ENCODE results near the gene TMPRSS9. TPM values are rescaled to one million over a fixed set of nuclear protein-coding genes. Genes with fewer than 3 reads are reported as not detected.
"Not testable (repeated sequence)": the region's sequence is repeated elsewhere in the genome, so short reads cannot be mapped to it uniquely, and the experiment has no call there.

TMPRSS9 gene
- total RNA-seq, 1 experiment from 2014 or later, result 0.23 TPM

- DNase-seq (ENCODE audit: low read depth, low spot score); H3K4me1 ChIP-seq (ENCODE audit: control insufficient read depth, insufficient read depth, low read length); H3K27ac ChIP-seq (ENCODE audit: low read length); CTCF ChIA-PET; H3K36me3 ChIP-seq (ENCODE audit: control insufficient read depth, insufficient read depth, low read length); H3K4me3 ChIP-seq (ENCODE audit: low read depth in 2 of 2, low read length in 2 of 2); H3K27me3 ChIP-seq (ENCODE audit: control insufficient read depth, insufficient read depth, low read length); POLR2A ChIA-PET; intact Hi-C loops (cut with micrococcal nuclease; ENCODE audit: unreplicated experiment); in situ Hi-C loops (cut with HindIII; ENCODE audit: low pct_unique_long_range_greater_than_20kb, low sequenced_read_pairs); H3K9me3 ChIP-seq (ENCODE audit: control insufficient read depth, insufficient read depth, low read depth, low read length); BruUV-seq (replicated peaks); ATAC-seq: not testable (repeated sequence)
These were observed 37.1 kb downstream of the TMPRSS9 start for GRCh38 chr19:2397173-2397572.

DNA sequence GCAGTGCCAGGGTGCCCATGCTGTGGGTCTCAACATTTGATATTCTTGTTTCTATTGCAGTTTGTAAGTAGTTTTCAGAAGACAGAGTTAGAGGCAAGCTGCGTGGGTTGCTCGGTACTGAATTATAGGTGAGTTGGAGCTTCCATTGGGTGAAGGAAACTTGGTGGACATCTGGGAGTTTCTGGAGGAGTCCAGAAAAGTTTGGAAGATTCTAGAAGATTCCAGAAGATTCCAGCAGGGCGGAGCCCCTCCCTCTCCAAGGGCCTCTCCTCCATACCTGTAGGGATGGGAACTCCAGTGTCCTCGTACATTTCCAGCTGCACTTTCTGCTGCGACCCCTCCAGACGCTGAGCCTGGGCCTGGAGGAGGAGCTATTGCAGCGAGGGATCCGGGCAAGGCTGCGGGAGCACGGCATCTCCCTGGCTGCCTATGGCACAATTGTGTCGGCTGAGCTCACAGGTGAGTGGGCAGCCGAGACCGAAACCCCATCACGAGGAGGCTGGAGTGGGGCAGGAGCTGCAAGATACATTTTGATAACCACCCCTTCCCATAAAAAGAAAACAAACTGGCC lies 38.8 kb downstream of the TMPRSS9 start:
- no TSS peak for BruUV-seq (replicated peaks)
- intact Hi-C loops (cut with micrococcal nuclease; ENCODE audit: unreplicated experiment), result no loop called here
- TF ChIP-seq CTCF (IDR thresholded peaks at IDR 0.05), result no peak
- no peak for TF ChIP-seq TCF7L2 (IDR thresholded peaks at IDR 0.05; ENCODE audit: low read depth, low read length)
- TF ChIP-seq SIN3A (IDR thresholded peaks at IDR 0.05; ENCODE audit: borderline replicate concordance, insufficient read depth, low read depth, low read length), result no peak
- no peak for TF ChIP-seq POLR2AphosphoS5 (IDR thresholded peaks at IDR 0.05; ENCODE audit: low read depth, low read length)
- TF ChIP-seq REST (IDR thresholded peaks at IDR 0.05; ENCODE audit: insufficient read depth in 1 of 2, low read depth in 2 of 2, low read length in 1 of 2), result no peak
- H3K27me3 ChIP-seq (ENCODE audit: control insufficient read depth, insufficient read depth, low read length), result no peaks in the 10 kb centered on the region
- ChIA-PET CTCF (no interaction called here), POLR2A (interaction anchor here (0.5 kb wide), 1 partner anchor 15 kb away, joined by 4 read pairs; no protein-coding TSS in a partner anchor)
- H3K27ac ChIP-seq (ENCODE audit: low read length), result no peak overlapping the region
- H3K9me3 ChIP-seq (ENCODE audit: control insufficient read depth, insufficient read depth, low read depth, low read length), result no peaks in the 10 kb centered on the region
- H3K4me1 ChIP-seq (ENCODE audit: control insufficient read depth, insufficient read depth, low read length), result no peaks in the 10 kb centered on the region
- no peak overlapping the region for H3K4me3 ChIP-seq (ENCODE audit: low read depth in 2 of 2, low read length in 2 of 2)
- no peak for ATAC-seq
- no peak for DNase-seq (ENCODE audit: low read depth, low spot score)
- H3K36me3 ChIP-seq (ENCODE audit: control insufficient read depth, insufficient read depth, low read length), result no peaks in the 10 kb centered on the region
- in situ Hi-C loops (cut with HindIII; ENCODE audit: low pct_unique_long_range_greater_than_20kb, low sequenced_read_pairs), result no loop called here

DNA sequence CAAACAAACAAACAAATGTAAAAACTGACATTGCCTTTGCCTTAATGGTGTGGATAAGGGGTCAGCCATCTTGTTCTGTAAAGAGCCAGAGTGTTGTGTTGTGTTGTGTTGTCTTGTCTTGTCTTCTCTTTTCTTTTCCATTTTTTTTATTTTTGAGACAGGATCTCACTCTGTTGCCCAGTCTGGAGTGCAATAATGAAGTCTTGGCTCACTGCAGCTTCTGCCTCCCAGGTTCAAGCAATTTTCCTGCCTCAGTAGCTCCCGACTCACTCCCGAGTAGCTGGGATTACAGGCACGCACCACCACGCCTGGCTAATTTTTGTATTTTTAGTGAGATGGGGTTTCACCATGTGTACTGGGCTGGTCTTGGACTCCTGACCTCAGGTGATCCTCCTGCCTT lies 39.5 kb downstream of the TMPRSS9 start:
- H3K4me3 ChIP-seq (ENCODE audit: low read depth in 2 of 2, low read length in 2 of 2), result no peak overlapping the region
- in situ Hi-C loops (cut with HindIII; ENCODE audit: low pct_unique_long_range_greater_than_20kb, low sequenced_read_pairs), result no loop called here
- H3K27ac ChIP-seq (ENCODE audit: low read length), result no peak overlapping the region
- BruUV-seq (replicated peaks), result no TSS peak
- H3K9me3 ChIP-seq (ENCODE audit: control insufficient read depth, insufficient read depth, low read depth, low read length), result no peaks in the 10 kb centered on the region
- no peak for TF ChIP-seq TCF7L2 (IDR thresholded peaks at IDR 0.05; ENCODE audit: low read depth, low read length)
- TF ChIP-seq POLR2AphosphoS5 (IDR thresholded peaks at IDR 0.05; ENCODE audit: low read depth, low read length), result no peak
- no peak for TF ChIP-seq REST (IDR thresholded peaks at IDR 0.05; ENCODE audit: insufficient read depth in 1 of 2, low read depth in 2 of 2, low read length in 1 of 2)
- no peak for TF ChIP-seq SIN3A (IDR thresholded peaks at IDR 0.05; ENCODE audit: borderline replicate concordance, insufficient read depth, low read depth, low read length)
- no peak for TF ChIP-seq CTCF (IDR thresholded peaks at IDR 0.05)
- intact Hi-C loops (cut with micrococcal nuclease; ENCODE audit: unreplicated experiment), result no loop called here
- ChIA-PET CTCF (no interaction called here), POLR2A (no interaction called here)
- H3K36me3 ChIP-seq (ENCODE audit: control insufficient read depth, insufficient read depth, low read length), result no peaks in the 10 kb centered on the region
- no peaks in the 10 kb centered on the region for H3K27me3 ChIP-seq (ENCODE audit: control insufficient read depth, insufficient read depth, low read length)
- H3K4me1 ChIP-seq (ENCODE audit: control insufficient read depth, insufficient read depth, low read length), result no peaks in the 10 kb centered on the region
- DNase-seq (ENCODE audit: low read depth, low spot score), result no peak
- no peak for ATAC-seq
